ENCODE measurements around the gene FAM24B.
"Not testable (repeated sequence)": the region's sequence is repeated elsewhere in the genome, so short reads cannot be mapped to it uniquely, and the experiment has no call there.

Gene FAM24B

GRCh38 chr10:122879339-122880273 is at the start of gene FAM24B:
TSS of gene FAM24B (minus strand) at chr10:122879581. CDS start at chr10:122850515, 29,066 bp downstream.
- peak; percentile 89 to 94 for DNase-seq (ENCODE audit: low read depth in 2 of 2, low spot score in 1 of 2)

- DNase-seq (ENCODE audit: low read depth in 2 of 2, low spot score in 1 of 2) = no peak
Observed at GRCh38 chr10:122915700-122916099, 36.3 kb upstream of the FAM24B start.

GRCh38 chr10:122911889-122912484 is 32.6 kb upstream of the FAM24B start:
- no peak for DNase-seq (ENCODE audit: low read depth in 2 of 2, low spot score in 1 of 2)

- no peak for DNase-seq (ENCODE audit: low read depth in 2 of 2, low spot score in 1 of 2)
Observed at GRCh38 chr10:122910310-122910709, 30.9 kb upstream of the FAM24B start, which contains the start of gene FAM24A. TSS of gene FAM24A (plus strand) at chr10:122910610. CDS start at chr10:122911635, 1,025 bp downstream.

- not testable (repeated sequence) for DNase-seq (ENCODE audit: low read depth in 2 of 2, low spot score in 1 of 2)
Observed at GRCh38 chr10:122903861-122904260, 24.5 kb upstream of the FAM24B start.

GRCh38 chr10:122894261-122894944 is 15.0 kb upstream of the FAM24B start:
- DNase-seq (ENCODE audit: low read depth in 2 of 2, low spot score in 1 of 2) = no peak

GRCh38 chr10:122884166-122884565 is 4.8 kb upstream of the FAM24B start:
- no peak for DNase-seq (ENCODE audit: low read depth in 2 of 2, low spot score in 1 of 2)

- no peak for DNase-seq (ENCODE audit: low read depth in 2 of 2, low spot score in 1 of 2)
Observed at GRCh38 chr10:122882766-122883165, 3.4 kb upstream of the FAM24B start.

- peak in 1 of 2 donors; percentile 1 for DNase-seq (ENCODE audit: low read depth in 2 of 2, low spot score in 1 of 2)
Observed at GRCh38 chr10:122878799-122879338, 512 bp downstream of the FAM24B start.

- no peak for DNase-seq (ENCODE audit: low read depth in 2 of 2, low spot score in 1 of 2)
Observed at GRCh38 chr10:122877264-122877663, 2.1 kb downstream of the FAM24B start.

- no peak for DNase-seq (ENCODE audit: low read depth in 2 of 2, low spot score in 1 of 2)
Observed at GRCh38 chr10:122876467-122876855, 2.9 kb downstream of the FAM24B start.

- DNase-seq (ENCODE audit: low read depth in 2 of 2, low spot score in 1 of 2) = no peak
Observed at GRCh38 chr10:122875843-122876466, 3.4 kb downstream of the FAM24B start.

- DNase-seq (ENCODE audit: low read depth in 2 of 2, low spot score in 1 of 2) = not testable (repeated sequence)
Observed at GRCh38 chr10:122871947-122872346, 7.4 kb downstream of the FAM24B start.

GRCh38 chr10:122868768-122869167 is 10.6 kb downstream of the FAM24B start:
- not testable (repeated sequence) for DNase-seq (ENCODE audit: low read depth in 2 of 2, low spot score in 1 of 2)

GRCh38 chr10:122866757-122867482 is 12.5 kb downstream of the FAM24B start:
- not testable (repeated sequence) for DNase-seq (ENCODE audit: low read depth in 2 of 2, low spot score in 1 of 2)

GRCh38 chr10:122864901-122865300 is 14.5 kb downstream of the FAM24B start:
- no peak for DNase-seq (ENCODE audit: low read depth in 2 of 2, low spot score in 1 of 2)

GRCh38 chr10:122864194-122864592 is 15.2 kb downstream of the FAM24B start:
- no peak for DNase-seq (ENCODE audit: low read depth in 2 of 2, low spot score in 1 of 2)

GRCh38 chr10:122863216-122864193 is 15.9 kb downstream of the FAM24B start:
- no peak for DNase-seq (ENCODE audit: low read depth in 2 of 2, low spot score in 1 of 2)

GRCh38 chr10:122861711-122862161 is 17.6 kb downstream of the FAM24B start:
- DNase-seq (ENCODE audit: low read depth in 2 of 2, low spot score in 1 of 2) = no peak

Measured in stimulated activated CD8-positive, alpha-beta memory T cell treated with anti-CD3 and anti-CD28 coated beads, Interleukin-4, amount 100 ng/mL, for 4 hours (primary cell).